WTC11 (cell line): ENCODE results near the gene TLK1. TPM values are rescaled to one million over a fixed set of nuclear protein-coding genes. Genes with fewer than 3 reads are reported as not detected.

ENCODE experiments used
- ATF6 ChIP-seq: sonication (generic); formaldehyde crosslinking; IDR thresholded peaks from 2 replicates; pipeline ENCODE4 v1.8.1; 2023; ENCODE audit warnings: mild to moderate bottlenecking, missing genetic modification reagents
- CBFB ChIP-seq: sonication (generic); formaldehyde crosslinking; IDR thresholded peaks from 2 replicates; pipeline ENCODE4 v1.8.1; 2022; ENCODE audit warnings: mild to moderate bottlenecking, low read depth, missing genetic modification reagents
- E2F1 ChIP-seq: sonication (generic); formaldehyde crosslinking; IDR thresholded peaks from 2 replicates; pipeline ENCODE4 v1.8.0; 2022; ENCODE audit warnings: mild to moderate bottlenecking, missing genetic modification reagents
- EMX1 ChIP-seq: fragments of 250-450 bp; sonication (Bioruptor Pico); IDR thresholded peaks from 2 replicates; pipeline ENCODE4 v1.8.0; 2021; ENCODE audit warnings: mild to moderate bottlenecking
- ERG ChIP-seq: fragments of 250-450 bp; sonication (Bioruptor Pico); IDR thresholded peaks from 2 replicates; pipeline ENCODE4 v1.8.0; 2021; ENCODE audit warnings: mild to moderate bottlenecking
- FOXJ3 ChIP-seq: sonication (generic); formaldehyde crosslinking; IDR thresholded peaks from 2 replicates; pipeline ENCODE4 v1.9.0; 2021; ENCODE audit warnings: missing genetic modification reagents, mild to moderate bottlenecking, borderline replicate concordance
- FOXP4 ChIP-seq: sonication (generic); formaldehyde crosslinking; IDR thresholded peaks from 2 replicates; pipeline ENCODE4 v1.8.0; 2022; ENCODE audit warnings: mild to moderate bottlenecking, missing genetic modification reagents
- HMGA2 ChIP-seq: fragments of 250-450 bp; sonication (Bioruptor Pico); IDR thresholded peaks from 2 replicates; pipeline ENCODE4 v1.4.0; 2021; ENCODE audit warnings: mild to moderate bottlenecking, moderate library complexity
- IRF2 ChIP-seq: sonication (generic); formaldehyde crosslinking; IDR thresholded peaks from 2 replicates; pipeline ENCODE4 v1.8.0; 2022; ENCODE audit warnings: low read depth, missing genetic modification reagents, borderline replicate concordance
- MXD4 ChIP-seq: fragments of 250-450 bp; sonication (Bioruptor Pico); IDR thresholded peaks from 2 replicates; pipeline ENCODE4 v1.8.0; 2021; ENCODE audit warnings: mild to moderate bottlenecking, moderate library complexity, borderline replicate concordance
- NFE2L1 ChIP-seq: sonication (generic); formaldehyde crosslinking; IDR thresholded peaks from 2 replicates; pipeline ENCODE4 v1.8.1; 2023; ENCODE audit warnings: missing genetic modification reagents
- NR2C2 ChIP-seq: sonication (generic); formaldehyde crosslinking; IDR thresholded peaks from 2 replicates; pipeline ENCODE4 v1.8.0; 2022; ENCODE audit warnings: mild to moderate bottlenecking, missing genetic modification reagents
- OVOL2 ChIP-seq: fragments of 250-450 bp; sonication (Bioruptor Pico); IDR thresholded peaks from 2 replicates; pipeline ENCODE4 v1.9.0; 2021; ENCODE audit warnings: mild to moderate bottlenecking, borderline replicate concordance
- PRDM15 ChIP-seq: sonication (generic); formaldehyde crosslinking; IDR thresholded peaks from 2 replicates; pipeline ENCODE4 v1.8.0; 2022; ENCODE audit warnings: missing genetic modification reagents
- PRRX2 ChIP-seq: fragments of 250-450 bp; sonication (Bioruptor Pico); IDR thresholded peaks from 2 replicates; pipeline ENCODE4 v1.8.0; 2021; ENCODE audit warnings: mild to moderate bottlenecking
- RELA ChIP-seq: sonication (generic); formaldehyde crosslinking; IDR thresholded peaks from 2 replicates; pipeline ENCODE4 v1.8.1; 2022; ENCODE audit warnings: missing genetic modification reagents, mild to moderate bottlenecking, borderline replicate concordance
- SP1 ChIP-seq: sonication (generic); formaldehyde crosslinking; conservative IDR thresholded peaks from 2 replicates; pipeline ENCODE4 v1.8.1; 2022; ENCODE audit warnings: missing genetic modification reagents
- STAT6 ChIP-seq: sonication (generic); formaldehyde crosslinking; conservative IDR thresholded peaks from 2 replicates; pipeline ENCODE4 v1.8.1; 2023; ENCODE audit warnings: mild to moderate bottlenecking, low read depth, missing genetic modification reagents, moderate library complexity
- TCF7 ChIP-seq: sonication (generic); formaldehyde crosslinking; IDR thresholded peaks from 2 replicates; pipeline ENCODE4 v1.8.0; 2022; ENCODE audit warnings: mild to moderate bottlenecking, low read depth, missing genetic modification reagents, moderate library complexity
- TEAD1 ChIP-seq: sonication (generic); formaldehyde crosslinking; IDR thresholded peaks from 2 replicates; pipeline ENCODE4 v1.8.0; 2022; ENCODE audit warnings: mild to moderate bottlenecking, missing genetic modification reagents
- TEAD4 ChIP-seq: sonication (generic); formaldehyde crosslinking; IDR thresholded peaks from 2 replicates; pipeline ENCODE4 v1.8.0; 2022; ENCODE audit warnings: mild to moderate bottlenecking, missing genetic modification reagents
- USF1 ChIP-seq: sonication (generic); formaldehyde crosslinking; IDR thresholded peaks from 2 replicates; pipeline ENCODE4 v1.8.0; 2022; ENCODE audit warnings: mild to moderate bottlenecking, missing genetic modification reagents
- ZNF138 ChIP-seq: sonication (generic); formaldehyde crosslinking; conservative IDR thresholded peaks from 2 replicates; pipeline ENCODE4 v1.8.1; 2022; ENCODE audit warnings: mild to moderate bottlenecking, moderate library complexity, missing genetic modification reagents
- ZNF232 ChIP-seq: sonication (generic); formaldehyde crosslinking; IDR thresholded peaks from 2 replicates; pipeline ENCODE4 v1.8.0; 2022; ENCODE audit warnings: mild to moderate bottlenecking, missing genetic modification reagents
- total RNA-seq: library from RNA; stranded (reverse); gene quantifications from 3 replicates; pipeline ENCODE4 v1.2.3, GENCODE V29; 2021

Gene TLK1
- total RNA-seq, 1 experiment from 2014 or later = 91.1 TPM

GRCh38 chr2:171160119-171160955 is at the start of gene TLK1 (continued):
- no peak for TF ChIP-seq PRDM15 (CRISPR knock-in tag)
- TF ChIP-seq NR2C2 = no peak
- TF ChIP-seq IRF2 (CRISPR knock-in tag) = no peak
- TF ChIP-seq USF1 (CRISPR knock-in tag) = no peak
- TF ChIP-seq TEAD1 (CRISPR knock-in tag) = no peak
- no peak for TF ChIP-seq RELA (CRISPR knock-in tag)
- no peak for TF ChIP-seq ZNF232 (CRISPR knock-in tag)
- TF ChIP-seq OVOL2 = no peak
- no peak for TF ChIP-seq FOXJ3 (CRISPR knock-in tag)
- TF ChIP-seq PRRX2 (CRISPR knock-in tag) = no peak
- no peak for TF ChIP-seq HMGA2 (CRISPR knock-in tag)
- no peak for TF ChIP-seq CBFB
- no peak for TF ChIP-seq STAT6 (CRISPR knock-in tag)
- TF ChIP-seq NFE2L1 = peak; percentile 21; the same call in 1 of the 2 replicates
- TF ChIP-seq TEAD4 (CRISPR knock-in tag) = no peak
- no peak for TF ChIP-seq ATF6
- no peak for TF ChIP-seq E2F1 (CRISPR knock-in tag)
- 0 out of 2 replicates have a peak, but pooled peaks have one; percentile 12 for TF ChIP-seq TCF7 (CRISPR knock-in tag)
- TF ChIP-seq FOXP4 (CRISPR knock-in tag) = peak; percentile 76; the same call in 1 of the 2 replicates
- no peak for TF ChIP-seq EMX1 (CRISPR knock-in tag)
- no peak for TF ChIP-seq MXD4
- TF ChIP-seq ERG = no peak
- TF ChIP-seq ZNF138 (CRISPR knock-in tag) = no peak
- TF ChIP-seq SP1 (CRISPR knock-in tag) = peak; percentile 31; the same call in 1 of the 2 replicates
